Stimulated activated CD4-positive, alpha-beta T cell treated with anti-CD3 and anti-CD28 coated beads, Interleukin-15, amount 100 ng/mL, for 24 hours (primary cell): ENCODE data around the gene PGK1.
"Not testable (repeated sequence)": the region's sequence is repeated elsewhere in the genome, so short reads cannot be mapped to it uniquely, and the experiment has no call there.

Experiments used
- DNase-seq: peaks from one replicate; pipeline ENCODE4 v3.0.0-alpha.2; 2020

PGK1 gene

DNA sequence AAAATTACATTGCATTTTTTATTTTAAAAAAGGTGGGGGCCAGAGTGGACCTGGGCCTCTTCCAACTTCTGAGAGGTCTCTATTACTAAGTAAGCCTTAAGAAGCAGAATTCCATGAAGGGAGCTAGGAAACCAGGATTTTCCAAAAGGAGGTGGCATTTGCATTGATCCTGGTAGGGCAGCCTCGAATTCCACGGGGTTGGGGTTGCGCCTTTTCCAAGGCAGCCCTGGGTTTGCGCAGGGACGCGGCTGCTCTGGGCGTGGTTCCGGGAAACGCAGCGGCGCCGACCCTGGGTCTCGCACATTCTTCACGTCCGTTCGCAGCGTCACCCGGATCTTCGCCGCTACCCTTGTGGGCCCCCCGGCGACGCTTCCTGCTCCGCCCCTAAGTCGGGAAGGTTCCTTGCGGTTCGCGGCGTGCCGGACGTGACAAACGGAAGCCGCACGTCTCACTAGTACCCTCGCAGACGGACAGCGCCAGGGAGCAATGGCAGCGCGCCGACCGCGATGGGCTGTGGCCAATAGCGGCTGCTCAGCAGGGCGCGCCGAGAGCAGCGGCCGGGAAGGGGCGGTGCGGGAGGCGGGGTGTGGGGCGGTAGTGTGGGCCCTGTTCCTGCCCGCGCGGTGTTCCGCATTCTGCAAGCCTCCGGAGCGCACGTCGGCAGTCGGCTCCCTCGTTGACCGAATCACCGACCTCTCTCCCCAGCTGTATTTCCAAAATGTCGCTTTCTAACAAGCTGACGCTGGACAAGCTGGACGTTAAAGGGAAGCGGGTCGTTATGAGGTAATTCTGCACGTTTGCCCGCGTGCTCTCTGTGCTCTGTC lies at the start of gene PGK1:
PGK1 (plus strand) TSS at position 626 of the 824 bp plus-strand sequence; CDS start at position 719, 93 bp downstream.
- peak; percentile 93 for DNase-seq

DNA sequence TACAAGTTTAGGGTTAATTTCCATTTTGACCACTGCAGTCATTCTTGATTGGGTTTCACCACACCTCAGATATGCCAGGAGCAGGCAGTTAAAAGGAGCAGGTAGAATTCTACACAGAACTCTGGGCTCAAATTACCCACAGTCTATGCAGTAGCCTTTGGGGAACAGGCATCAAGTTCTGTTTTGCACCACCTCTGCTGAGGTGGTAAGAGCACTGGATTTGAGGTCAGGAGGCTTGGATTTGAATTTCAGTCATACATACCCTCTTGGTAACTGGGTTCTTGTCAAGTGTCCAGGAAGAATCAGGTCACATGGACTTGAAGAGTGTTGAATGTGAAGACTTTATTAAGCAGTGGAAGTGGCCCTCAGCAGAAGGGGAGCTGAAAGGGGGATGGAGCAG lies 40.4 kb upstream of the PGK1 start:
- DNase-seq, result no peak

DNA sequence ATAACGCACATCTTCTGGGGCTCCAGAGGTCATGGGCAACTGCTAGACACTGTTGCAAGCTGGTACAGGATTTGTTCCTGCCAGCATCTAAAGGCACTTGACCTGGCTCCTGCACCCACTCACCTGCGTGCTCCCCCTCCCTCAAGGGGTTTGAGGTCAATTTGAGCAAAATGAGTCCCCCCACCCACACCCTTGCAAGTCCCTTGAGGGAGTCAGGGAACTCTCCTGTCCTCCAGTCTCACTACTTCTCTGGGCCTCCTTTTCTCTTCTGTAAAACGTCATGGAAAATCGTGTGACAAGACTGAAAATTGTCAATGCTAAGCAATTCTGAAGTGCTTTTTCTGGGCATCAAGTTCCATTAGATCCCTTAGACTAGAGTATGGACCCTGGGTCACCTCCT lies 39.9 kb upstream of the PGK1 start:
- DNase-seq, result no peak

DNA sequence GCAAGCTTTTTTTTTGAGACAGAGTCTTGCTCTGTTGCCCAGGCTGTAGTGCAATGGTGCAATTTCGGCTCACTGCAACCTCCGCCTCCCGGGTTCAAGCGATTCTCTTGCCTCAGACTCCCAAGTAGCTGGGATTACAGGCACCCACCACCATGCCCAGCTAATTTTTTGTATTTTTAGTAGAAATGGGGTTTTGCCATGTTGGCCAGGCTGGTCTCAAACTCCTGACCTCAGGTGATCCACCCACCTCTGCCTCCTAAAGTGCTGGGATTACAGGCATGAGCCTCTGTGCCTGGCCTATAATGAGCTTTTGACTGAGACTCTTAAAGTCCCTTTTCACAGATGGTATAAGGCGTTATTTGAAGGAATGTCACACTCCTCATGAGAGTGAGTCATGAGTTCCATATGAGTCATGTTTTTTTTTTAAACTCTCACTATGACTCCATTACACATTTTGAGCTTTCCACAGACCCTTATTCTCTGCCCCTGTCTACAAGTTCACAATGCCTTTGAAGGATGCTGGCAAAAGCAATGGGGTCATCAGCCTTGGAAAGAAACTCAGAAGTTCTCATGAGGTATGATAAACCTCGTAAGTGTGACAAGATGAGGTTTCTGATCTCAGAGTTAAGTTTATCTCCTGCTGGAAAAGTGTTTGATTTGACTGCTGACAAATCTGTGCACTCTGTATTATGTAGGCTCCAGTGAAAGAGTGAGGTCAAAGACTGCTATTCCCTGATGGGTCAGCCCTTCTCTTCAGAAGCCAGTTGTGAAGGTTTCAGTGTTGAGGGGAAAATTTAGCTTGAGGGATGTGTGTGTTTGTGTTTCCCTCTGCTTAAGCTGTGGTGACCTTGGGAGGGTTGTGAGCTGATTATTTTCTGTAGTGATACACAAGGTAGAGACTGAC lies 39.1 kb upstream of the PGK1 start:
- peak; percentile 8 for DNase-seq

DNA sequence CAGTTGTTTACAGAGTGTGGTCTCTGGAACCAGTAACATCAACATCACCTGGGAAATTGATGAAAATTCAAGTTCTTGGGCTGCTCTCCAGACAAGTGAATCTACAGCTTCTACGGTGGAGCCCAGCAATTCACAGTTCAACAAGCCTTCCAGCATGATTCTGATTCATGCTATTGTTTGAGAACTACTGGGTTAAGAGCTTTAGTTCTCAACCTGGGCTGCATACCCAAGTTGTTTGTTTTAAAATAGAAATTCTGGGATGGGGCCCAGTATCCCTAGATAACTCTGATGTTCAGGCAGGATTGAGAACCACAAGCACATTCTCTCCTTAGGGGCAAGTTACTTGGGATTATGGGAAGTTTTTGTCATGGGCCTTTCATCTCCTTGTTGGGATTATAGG lies 37.9 kb upstream of the PGK1 start:
- DNase-seq, result no peak

DNA sequence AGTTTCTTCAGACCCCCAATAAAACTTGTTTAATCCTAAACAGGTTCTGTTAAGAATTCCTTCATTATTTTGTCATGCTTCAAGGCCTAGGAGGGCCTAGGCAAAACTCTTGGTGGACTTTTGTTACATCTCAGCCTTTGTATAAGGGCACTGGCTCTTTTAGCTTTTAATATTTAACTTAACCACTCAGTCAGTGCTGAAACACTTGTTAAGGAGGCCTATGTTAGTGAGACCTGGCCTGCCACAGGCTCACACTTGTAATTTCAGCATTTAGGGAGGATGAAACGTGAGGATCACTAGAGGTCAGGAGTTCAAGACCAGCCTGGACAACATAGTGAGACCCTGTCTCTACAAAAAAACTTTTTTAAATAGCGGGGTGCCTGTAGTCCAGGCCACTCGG lies 32.7 kb upstream of the PGK1 start:
- no peak for DNase-seq

DNA sequence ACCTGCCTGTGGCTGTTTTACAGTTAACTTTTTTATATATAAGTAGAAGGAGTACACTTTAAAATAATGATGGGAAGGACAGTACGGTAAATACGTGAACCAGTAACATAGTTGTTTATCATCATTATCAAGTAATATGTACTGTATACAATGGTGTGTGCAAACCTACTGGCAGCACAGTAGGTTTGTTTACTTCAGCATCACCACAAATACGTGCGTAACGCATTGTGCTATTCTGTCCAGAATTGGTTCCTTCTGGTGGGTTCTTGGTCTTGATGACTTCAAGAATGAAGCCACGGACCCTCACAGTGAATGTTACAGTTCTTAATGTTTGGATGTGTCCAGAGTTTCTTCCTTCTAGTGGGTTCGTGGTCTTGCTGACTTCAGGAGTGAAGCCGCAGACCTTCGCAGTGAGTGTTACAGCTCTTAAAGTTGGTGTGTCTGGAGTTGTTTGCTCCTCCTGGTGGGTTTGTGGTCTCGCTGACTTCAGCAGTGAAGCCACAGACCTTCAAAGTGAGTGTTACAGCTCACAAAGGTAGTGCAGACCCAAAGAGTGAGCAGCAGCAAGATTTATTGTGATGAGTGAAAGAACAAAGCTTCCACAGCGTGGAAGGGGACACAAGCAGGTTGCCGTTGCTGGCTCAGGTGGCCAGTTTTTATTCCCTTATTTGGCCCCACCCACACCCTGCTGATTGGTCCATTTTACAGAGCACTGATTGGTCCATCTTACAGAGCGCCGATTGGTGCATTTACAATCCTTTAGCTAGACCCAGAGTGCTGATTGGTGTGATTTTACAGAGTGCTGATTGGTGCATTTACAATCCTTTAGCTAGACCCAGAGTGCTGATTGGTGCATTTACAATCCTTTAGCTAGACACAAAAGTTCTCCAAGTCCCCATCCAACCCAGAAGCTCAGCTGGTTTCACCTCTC lies 30.6 kb upstream of the PGK1 start:
- peak; percentile 4 for DNase-seq

DNA sequence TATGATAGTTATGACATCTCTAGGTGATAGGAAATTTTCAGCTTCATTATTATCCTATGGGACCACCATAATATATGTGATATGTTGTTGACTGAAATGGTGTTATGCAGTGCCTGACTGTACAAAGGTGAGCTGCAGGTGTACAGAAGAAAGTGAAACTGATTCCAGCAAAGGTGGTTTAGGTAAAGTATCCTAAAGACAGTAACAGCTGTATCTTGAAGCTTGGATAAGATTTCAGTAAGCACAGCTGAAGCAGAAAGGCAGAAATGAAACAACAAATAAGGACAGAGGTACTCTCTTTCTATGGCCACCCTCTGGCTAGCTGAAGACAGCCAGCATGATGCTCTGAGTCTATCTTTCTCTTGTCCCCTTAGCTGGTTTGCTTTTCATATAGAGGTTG lies 30.0 kb upstream of the PGK1 start:
- no peak for DNase-seq

DNA sequence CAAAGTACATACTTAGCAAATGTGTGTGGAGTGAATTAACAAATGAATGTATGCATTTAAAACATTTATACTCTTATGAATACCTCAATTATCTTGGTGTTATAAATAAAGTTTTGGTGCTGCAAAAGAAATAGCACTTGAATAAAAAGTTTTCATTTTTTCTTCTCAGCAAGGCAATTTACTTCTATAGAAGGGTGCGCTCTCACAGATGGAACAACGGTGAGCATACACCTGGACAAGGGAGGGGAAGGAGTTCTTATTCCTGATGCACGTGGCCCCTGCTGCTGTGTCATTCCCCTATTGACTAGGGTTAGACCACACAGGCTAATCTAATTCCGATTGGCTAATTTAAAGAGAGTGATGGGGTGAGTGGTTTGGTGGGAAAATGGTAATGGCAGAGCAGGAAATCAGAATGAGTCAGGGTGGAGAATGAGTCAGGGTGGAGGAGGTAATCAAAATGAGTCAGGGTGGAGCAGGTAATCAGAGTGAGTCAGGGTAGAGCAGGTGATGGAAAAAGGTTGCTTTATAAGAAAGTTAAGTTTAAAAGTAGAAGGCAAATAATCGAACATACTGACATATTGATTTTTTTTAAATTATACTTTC lies 28.2 kb upstream of the PGK1 start:
- peak; percentile 4 for DNase-seq

DNA sequence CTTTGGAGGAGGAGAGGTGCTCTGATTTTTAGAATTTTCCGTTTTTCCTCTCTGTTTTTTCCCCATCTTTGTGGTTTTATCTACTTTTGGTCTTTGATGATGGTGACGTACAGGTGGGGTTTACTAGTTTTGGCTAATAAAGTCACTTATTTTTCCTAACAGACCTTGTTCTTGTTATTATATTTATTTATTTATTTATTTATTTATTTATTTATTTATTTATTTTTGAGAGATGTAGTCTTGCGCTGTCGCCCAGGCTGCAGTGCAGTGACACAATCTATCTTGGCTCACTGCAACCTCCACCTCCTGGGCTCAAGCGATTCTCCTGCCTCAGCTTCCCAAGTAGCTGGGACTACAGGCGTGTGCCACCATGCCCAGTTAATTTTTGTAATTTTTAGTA lies 22.6 kb upstream of the PGK1 start:
- DNase-seq, result not testable (repeated sequence)

DNA sequence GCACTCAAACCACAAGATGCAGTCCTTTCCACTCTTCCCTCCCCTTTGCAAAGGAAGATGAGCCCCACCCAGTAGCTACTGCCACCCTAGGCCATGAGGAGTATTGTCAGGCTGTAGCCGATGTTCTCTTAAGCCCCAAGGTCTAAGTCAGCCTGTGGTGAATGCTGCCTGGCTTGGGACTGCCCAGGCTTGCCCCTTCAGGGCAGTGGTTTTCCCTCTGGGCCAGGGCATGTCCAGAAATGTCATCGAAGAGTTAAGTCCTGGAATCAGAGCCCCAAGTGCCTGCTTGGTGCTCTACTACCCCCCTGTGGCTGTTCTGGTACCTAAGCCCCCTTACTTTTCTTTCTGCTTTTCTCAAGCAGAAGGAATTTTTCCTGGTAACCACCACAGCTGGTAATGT lies 11.8 kb upstream of the PGK1 start:
- no peak for DNase-seq

DNA sequence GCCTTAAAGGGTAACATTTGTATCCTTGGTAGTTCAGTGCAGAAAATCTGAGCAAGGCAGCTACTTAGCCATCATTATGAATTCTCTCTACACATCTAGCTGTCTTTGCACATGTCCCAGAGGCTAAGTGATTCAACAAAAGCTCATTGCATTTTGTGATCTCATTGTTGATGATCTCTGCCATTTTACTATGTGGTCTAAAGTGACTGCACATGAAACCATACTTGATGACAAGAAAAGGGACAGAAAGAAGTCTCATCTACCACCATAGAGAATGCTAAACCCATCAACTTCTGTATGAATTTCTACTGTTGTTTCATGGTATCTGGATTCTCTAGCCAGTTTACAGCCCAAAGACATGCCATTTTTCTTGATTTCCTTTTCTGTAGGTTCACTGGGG lies 5.9 kb upstream of the PGK1 start:
- DNase-seq, result no peak

DNA sequence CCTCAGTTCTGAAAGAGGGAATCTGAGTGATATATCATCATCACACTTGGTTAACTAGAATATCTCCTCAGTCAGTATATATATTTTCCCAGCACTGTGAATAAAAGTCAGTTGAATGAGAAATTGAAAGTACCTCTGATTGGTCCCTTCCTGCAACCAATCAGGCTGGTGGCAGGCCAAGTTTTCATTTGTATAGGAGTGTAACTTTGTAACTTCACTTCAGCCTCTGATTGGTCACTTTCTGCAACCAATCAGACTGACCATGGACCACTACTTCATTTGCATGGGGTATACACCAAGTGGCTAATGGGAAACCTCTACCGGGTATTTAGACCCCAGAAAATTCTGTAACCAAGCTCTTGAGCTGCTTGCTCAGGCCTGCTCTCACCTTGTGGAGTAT lies 2.0 kb upstream of the PGK1 start:
- no peak for DNase-seq

DNA sequence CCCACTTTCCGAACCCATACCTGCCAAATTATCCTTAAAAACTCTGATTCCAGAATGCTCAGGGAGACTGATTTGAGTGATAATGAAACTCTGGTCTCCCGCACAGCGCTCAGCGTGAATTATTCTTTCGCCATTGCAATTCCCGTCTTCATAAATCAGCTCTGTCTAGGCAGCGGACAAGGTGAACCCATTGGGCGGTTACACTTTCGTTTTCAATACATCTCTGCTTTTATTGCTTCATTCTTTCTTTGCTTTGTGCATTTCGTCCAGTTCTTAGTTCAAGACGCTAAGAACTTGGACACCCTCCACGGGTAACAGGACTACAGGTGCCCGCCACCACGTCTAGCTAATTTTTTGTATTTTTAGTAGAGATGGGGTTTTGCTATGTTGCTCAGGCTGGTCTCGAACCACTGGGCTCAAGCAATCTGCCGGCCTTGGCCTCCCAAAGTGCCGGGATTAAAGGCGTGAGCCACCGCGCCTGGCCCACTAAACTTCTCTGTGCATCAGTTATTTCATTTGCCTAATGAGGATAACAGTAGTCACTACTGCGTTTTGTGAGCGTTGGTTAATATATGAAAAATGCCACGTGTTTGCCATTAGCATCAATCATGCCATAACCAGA lies 936 bp upstream of the PGK1 start:
- no peak for DNase-seq

DNA sequence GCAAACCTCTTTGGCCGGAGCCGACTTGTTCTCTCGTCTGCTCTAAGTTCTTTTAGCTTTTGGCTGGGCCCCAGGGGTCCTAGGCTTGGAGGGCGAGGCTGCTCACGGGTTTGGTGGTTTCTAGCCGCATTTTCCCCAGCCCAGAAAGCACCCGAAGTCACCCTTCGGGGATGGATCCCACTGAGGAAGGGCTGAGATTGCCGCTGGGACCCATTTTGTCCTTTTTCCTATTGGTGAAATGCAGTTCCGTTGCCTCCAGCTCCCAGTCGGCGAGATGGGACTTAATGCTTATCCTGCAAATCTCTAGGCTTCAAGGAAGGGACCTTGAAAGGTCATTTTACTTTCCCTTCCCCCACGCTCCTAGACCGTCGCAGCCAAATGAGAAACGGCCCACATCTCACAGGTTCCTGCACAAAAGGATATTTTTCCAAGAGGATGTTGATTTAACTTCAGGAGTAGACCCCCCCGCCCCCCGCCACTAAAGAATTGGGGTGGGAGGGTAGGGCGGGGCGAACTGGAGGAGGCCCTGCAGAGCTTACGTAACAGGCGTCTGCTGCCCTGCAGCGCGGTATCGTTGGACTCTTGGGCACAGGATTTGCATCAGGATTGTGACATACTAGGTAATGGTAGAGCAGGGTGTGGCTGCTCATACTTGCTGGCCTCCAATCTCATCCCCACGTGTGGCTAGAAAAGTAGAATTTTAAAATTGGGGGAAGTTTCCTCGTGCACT lies 564 bp downstream of the PGK1 start:
- DNase-seq, result peak; percentile 48

DNA sequence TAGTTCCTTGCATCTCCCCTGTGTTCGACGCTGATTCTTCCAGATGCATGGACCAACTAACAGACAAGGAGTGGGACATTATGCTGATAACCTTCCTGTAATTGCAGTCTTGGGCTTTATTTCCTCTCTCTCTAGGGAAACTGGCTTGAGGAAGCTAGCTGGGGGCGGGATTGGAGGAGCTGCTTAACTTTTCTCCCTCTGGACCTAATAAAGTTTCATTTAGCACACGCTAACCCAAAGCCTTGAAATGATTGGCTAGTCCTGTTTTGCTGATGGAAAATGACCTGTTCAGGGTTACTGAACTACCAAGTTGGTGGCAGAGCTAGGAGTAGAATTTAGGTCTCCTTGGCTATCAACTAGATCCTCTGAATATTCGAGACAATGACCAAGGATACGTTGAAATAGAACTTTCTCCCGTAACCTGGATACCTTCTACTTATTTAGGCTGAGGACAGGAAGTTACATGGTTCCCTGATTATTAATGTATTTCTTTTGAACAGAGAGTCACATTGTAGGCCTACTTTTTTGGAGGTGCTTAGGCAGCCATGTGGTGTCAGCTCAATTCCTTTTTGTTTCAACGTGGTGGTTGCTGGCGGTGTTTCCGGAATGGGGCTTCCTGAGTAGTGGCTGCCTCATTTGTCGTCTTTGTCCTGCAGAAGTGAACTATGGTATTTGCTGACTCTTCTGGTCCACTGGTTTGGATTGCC lies 2.0 kb downstream of the PGK1 start:
- peak; percentile 33 for DNase-seq

DNA sequence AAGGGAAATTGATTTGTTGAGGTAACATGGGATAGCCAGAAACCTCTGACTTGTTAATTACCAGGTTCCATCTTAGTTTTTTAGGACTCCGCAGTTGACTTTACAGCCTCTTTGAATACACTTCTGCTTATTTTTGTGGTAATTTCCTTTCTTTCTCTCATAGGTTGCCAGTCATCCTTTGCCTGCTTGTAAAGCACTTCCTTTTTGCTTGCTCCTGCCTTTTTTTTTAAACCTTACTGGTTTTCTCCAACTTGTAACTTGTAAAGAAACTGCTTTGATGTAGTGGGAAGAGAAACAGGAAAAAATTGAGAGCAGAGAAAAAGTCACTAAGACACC lies 2.6 kb downstream of the PGK1 start:
- no peak for DNase-seq

DNA sequence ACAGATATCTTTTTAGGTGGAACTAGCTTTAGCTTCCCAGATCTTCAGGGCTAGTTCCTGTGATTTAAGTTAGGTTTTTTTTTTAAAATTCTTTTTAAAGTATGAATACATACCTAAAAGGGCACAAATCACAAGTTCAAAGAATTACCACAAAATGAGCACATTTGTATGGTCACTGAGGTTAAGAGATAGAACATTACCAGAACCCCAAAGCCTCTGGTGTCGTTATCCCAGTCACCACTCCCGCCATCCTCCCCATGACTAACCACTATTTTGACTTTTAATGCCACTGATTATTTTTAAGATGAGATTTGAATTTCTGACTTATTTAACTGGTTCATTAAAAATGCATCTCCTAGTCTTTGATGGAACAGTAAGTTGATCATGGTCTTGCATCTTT lies 5.4 kb downstream of the PGK1 start:
- DNase-seq, result no peak

DNA sequence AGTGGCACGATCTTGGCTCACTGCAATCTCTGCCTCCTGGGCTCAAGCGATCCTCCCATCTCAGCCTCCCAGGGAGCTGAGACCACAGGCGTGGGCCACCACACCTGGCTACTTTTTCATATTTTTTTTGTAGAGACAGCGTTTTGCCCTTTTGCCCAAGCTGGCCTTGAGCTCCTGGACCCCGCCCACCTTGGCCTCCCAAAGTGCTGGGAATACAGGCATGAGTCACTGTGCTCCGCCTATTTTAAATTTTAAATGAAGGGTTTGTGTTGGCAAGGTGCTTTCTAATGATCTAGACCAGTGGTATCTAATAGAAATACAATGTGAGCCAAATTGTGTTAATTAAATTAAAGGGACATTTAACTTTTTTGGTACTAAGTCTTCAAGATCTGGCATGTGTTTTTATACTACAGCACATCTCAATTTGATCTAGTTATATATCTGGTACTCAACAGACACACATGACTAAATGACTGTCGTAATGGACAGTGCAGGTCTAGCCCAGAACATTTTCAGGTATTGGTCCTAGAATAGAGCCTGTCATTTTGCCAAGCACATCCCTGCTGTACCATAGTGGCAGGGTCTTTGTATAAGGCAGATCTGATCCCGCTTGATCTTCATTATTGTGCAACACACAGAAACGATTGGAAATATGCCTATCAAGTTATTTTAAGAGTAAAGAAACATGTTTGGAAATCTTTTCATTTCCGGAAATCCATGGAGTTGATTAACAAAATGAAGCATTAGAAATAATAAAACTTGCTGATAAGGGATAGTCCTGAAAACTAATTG lies 7.3 kb downstream of the PGK1 start:
- DNase-seq, result no peak

DNA sequence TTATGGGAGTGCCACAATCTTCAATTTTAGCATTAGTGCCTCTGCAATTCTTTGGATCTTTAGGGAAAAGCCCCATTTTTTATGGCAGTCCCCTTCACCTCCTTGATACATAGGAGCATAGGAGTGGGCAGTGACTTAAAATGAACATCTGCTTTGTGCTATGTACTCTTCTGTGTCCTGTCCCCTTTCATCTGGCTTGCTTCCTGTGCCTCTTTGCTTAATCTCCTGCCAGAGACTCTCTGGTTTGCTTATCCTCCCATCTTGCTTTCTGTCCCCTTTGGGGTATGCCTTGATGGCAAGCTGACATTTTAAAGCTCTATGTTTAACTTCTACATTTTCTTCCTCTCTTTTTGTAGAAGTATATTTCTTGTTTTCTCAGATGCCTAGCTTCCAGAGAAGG lies 12.3 kb downstream of the PGK1 start:
- no peak for DNase-seq
